ENCODE results near the gene SERHL2.
"Not testable (repeated sequence)": the region's sequence is repeated elsewhere in the genome, so short reads cannot be mapped to it uniquely, and the experiment has no call there.

Gene SERHL2

GRCh38 chr22:42553475-42554361, at the start of gene SERHL2:
Gene SERHL2 (plus strand): TSS chr22:42553956. CDS start chr22:42554021, 65 bp downstream.
- DNase-seq (ENCODE audit: low spot score), result peak; percentile 71

- DNase-seq (ENCODE audit: low spot score), result not testable (repeated sequence)
Measured at GRCh38 chr22:42508327-42508974, 45.3 kb upstream of the SERHL2 start.

GRCh38 chr22:42508975-42509364, 44.8 kb upstream of the SERHL2 start:
- not testable (repeated sequence) for DNase-seq (ENCODE audit: low spot score)

- no peak for DNase-seq (ENCODE audit: low spot score)
Measured at GRCh38 chr22:42509548-42509947, 44.2 kb upstream of the SERHL2 start.

GRCh38 chr22:42511401-42511891, 42.3 kb upstream of the SERHL2 start:
- no peak for DNase-seq (ENCODE audit: low spot score)

- peak; percentile 32 for DNase-seq (ENCODE audit: low spot score)
Measured at GRCh38 chr22:42512273-42512990, 41.3 kb upstream of the SERHL2 start.

- DNase-seq (ENCODE audit: low spot score), result not testable (repeated sequence)
Measured at GRCh38 chr22:42514331-42514730, 39.4 kb upstream of the SERHL2 start.

- not testable (repeated sequence) for DNase-seq (ENCODE audit: low spot score)
Measured at GRCh38 chr22:42515304-42515703, 38.5 kb upstream of the SERHL2 start.

GRCh38 chr22:42515896-42516295, 37.9 kb upstream of the SERHL2 start:
- no peak for DNase-seq (ENCODE audit: low spot score)

- not testable (repeated sequence) for DNase-seq (ENCODE audit: low spot score)
Measured at GRCh38 chr22:42517103-42517502, 36.7 kb upstream of the SERHL2 start.

- not testable (repeated sequence) for DNase-seq (ENCODE audit: low spot score)
Measured at GRCh38 chr22:42518638-42519524, 34.9 kb upstream of the SERHL2 start.

GRCh38 chr22:42519525-42520401, 34.0 kb upstream of the SERHL2 start, which contains the start of gene RRP7A:
Gene RRP7A (minus strand): TSS chr22:42519796. CDS start chr22:42519786, 10 bp downstream.
- peak; percentile 82 for DNase-seq (ENCODE audit: low spot score)

- no peak for DNase-seq (ENCODE audit: low spot score)
Measured at GRCh38 chr22:42521228-42521546, 32.6 kb upstream of the SERHL2 start.

GRCh38 chr22:42522546-42522945, 31.2 kb upstream of the SERHL2 start:
- DNase-seq (ENCODE audit: low spot score), result no peak

- DNase-seq (ENCODE audit: low spot score), result no peak
Measured at GRCh38 chr22:42528591-42529307, 25.0 kb upstream of the SERHL2 start.

- DNase-seq (ENCODE audit: low spot score), result not testable (repeated sequence)
Measured at GRCh38 chr22:42529435-42529834, 24.3 kb upstream of the SERHL2 start.

GRCh38 chr22:42531401-42532084, 22.2 kb upstream of the SERHL2 start:
- not testable (repeated sequence) for DNase-seq (ENCODE audit: low spot score)

- DNase-seq (ENCODE audit: low spot score), result no peak
Measured at GRCh38 chr22:42533638-42533977, 20.1 kb upstream of the SERHL2 start.

GRCh38 chr22:42535082-42535731, 18.5 kb upstream of the SERHL2 start:
- DNase-seq (ENCODE audit: low spot score), result not testable (repeated sequence)
